Measurements from ENCODE around the gene STX10. TPM values are rescaled to one million over a fixed set of nuclear protein-coding genes. Genes with fewer than 3 reads are reported as not detected.
A peak's percentile ranks its signal among the peaks of the same experiment; 100 is the strongest.

The STX10 gene
- total and polyA plus RNA-seq, 7 donors, result 18.5 to 63.3 (median 20.4) TPM

- no peaks in the 10 kb centered on the region for H3K9me3 ChIP-seq
- no peaks in the 10 kb centered on the region for H3K27me3 ChIP-seq (ENCODE audit: insufficient read depth in 3 of 3, low read length in 2 of 3)
- DNase-seq (no peak), ATAC-seq (no peak)
- H3K36me3 ChIP-seq (ENCODE audit: insufficient read depth in 1 of 2, low read depth in 1 of 2), result peaks cover 0 to 51% of the 10 kb centered on the region in 2 donors
- no peak for TF ChIP-seq CTCF (IDR thresholded peaks at IDR 0.05)
- WGBS, 3 donors, result 36 to 52% (median 49%) methylated on average over 5 of the region's 5 CpGs
- H3K27ac ChIP-seq, result peak overlapping the region; percentile 74
- intact Hi-C loops (cut with DNase I), result no loop called here
- peaks cover 29% of the 10 kb centered on the region for H3K4me1 ChIP-seq
- no peak overlapping the region for H3K4me3 ChIP-seq
These were observed 56.1 kb downstream of the STX10 start for GRCh38 chr19:13094106-13094504.

Other genes with a start within 250 kb of the STX10 start
- gene SYCE2, start 231.1 kb downstream of the STX10 start, total RNA-seq, result not detected
- under 1 TPM in 1 of 3 donors, not detected in 2; 0.05 TPM for gene SYCE2, start 231.1 kb downstream of the STX10 start, polyA plus RNA-seq
- 10 to 100 TPM; 45.9 to 65.1 (median 59.1) TPM for gene FARSA, start 216.7 kb downstream of the STX10 start, total RNA-seq
- gene FARSA, start 216.7 kb downstream of the STX10 start, polyA plus RNA-seq, result 100 to 1,000 TPM in 1 of 3 donors, 10 to 100 TPM in 2; 61.6 to 161 (median 93.3) TPM
- 100 to 1,000 TPM; 124 to 219 (median 175) TPM for gene CALR, start 211.8 kb downstream of the STX10 start, total RNA-seq
- 100 to 1,000 TPM; 134 to 273 (median 146) TPM for gene CALR, start 211.8 kb downstream of the STX10 start, polyA plus RNA-seq
- 100 to 1,000 TPM; 424 to 704 (median 500) TPM for gene RAD23A, start 204.5 kb downstream of the STX10 start, total RNA-seq
- gene RAD23A, start 204.5 kb downstream of the STX10 start, polyA plus RNA-seq, result 100 to 1,000 TPM; 403 to 801 (median 728) TPM
- gene GADD45GIP1, start 193.2 kb downstream of the STX10 start, total RNA-seq, result 10 to 100 TPM; 22.4 to 35.6 (median 29.3) TPM
- 100 to 1,000 TPM in 1 of 3 donors, 10 to 100 TPM in 2; 50.6 to 119 (median 62.5) TPM for gene GADD45GIP1, start 193.2 kb downstream of the STX10 start, polyA plus RNA-seq
- gene DAND5, start 180.8 kb downstream of the STX10 start, total RNA-seq, result under 1 TPM in 1 of 4 donors, not detected in 3; 0.26 TPM
- gene DAND5, start 180.8 kb downstream of the STX10 start, polyA plus RNA-seq, result not detected
- gene NFIX, start 154.9 kb downstream of the STX10 start, total RNA-seq, result 100 to 1,000 TPM; 220 to 347 (median 268) TPM
- gene NFIX, start 154.9 kb downstream of the STX10 start, polyA plus RNA-seq, result 100 to 1,000 TPM in 1 of 3 donors, 10 to 100 TPM in 2; 22.2 to 158 (median 43.8) TPM
- gene LYL1, start 47.5 kb downstream of the STX10 start, total RNA-seq, result 1 to 10 TPM; 2.1 to 4.6 (median 3.2) TPM
- 1 to 10 TPM; 1.1 to 3.4 (median 1.1) TPM for gene LYL1, start 47.5 kb downstream of the STX10 start, polyA plus RNA-seq
- 10 to 100 TPM; 31.6 to 45.3 (median 35.1) TPM for gene TRMT1, start 33.6 kb downstream of the STX10 start, total RNA-seq
- gene TRMT1, start 33.6 kb downstream of the STX10 start, polyA plus RNA-seq, result 10 to 100 TPM; 42.3 to 87.1 (median 45.4) TPM
- gene NACC1, start 32.1 kb downstream of the STX10 start, total RNA-seq, result 10 to 100 TPM; 32.1 to 48.9 (median 37.9) TPM
- gene NACC1, start 32.1 kb downstream of the STX10 start, polyA plus RNA-seq, result 10 to 100 TPM; 11.9 to 63.4 (median 45.8) TPM
- 10 to 100 TPM; 16.8 to 31.2 (median 29.9) TPM for gene IER2, start within 50 bp of the STX10 start, total RNA-seq
- gene IER2, start within 50 bp of the STX10 start, polyA plus RNA-seq, result 10 to 100 TPM; 12.9 to 62.7 (median 18.2) TPM